Neural crest cell (in vitro differentiated cells): ENCODE measurements around the gene TNFRSF12A. TPM values are rescaled to one million over a fixed set of nuclear protein-coding genes. Genes with fewer than 3 reads are reported as not detected.

ENCODE experiments used
- DNase-seq: peaks from one replicate; pipeline ENCODE4 v3.0.0; 2021; ENCODE audit warnings: low read depth, mixed read lengths, low spot score
- H3K27ac Mint-ChIP-seq: one replicate; pipeline ENCODE4 v1.8.0; 2021; ENCODE audit warnings: mild to moderate bottlenecking, mixed read lengths; ENCODE audit not compliant: unreplicated experiment
- H3K27me3 Mint-ChIP-seq: 2 replicates; pipeline ENCODE4 v1.8.0; 2021; ENCODE audit warnings: low read depth, mild to moderate bottlenecking, mixed read lengths
- H3K36me3 Mint-ChIP-seq: 2 replicates; pipeline ENCODE4 v1.8.0; 2021; ENCODE audit warnings: low read depth, mild to moderate bottlenecking, mixed read lengths
- H3K4me1 Mint-ChIP-seq: 2 replicates; pipeline ENCODE4 v1.8.0; 2021; ENCODE audit warnings: mixed read lengths
- H3K4me3 Mint-ChIP-seq: one replicate; pipeline ENCODE4 v1.8.0; 2021; ENCODE audit warnings: mild to moderate bottlenecking, mixed read lengths
- H3K9me3 Mint-ChIP-seq: 2 replicates; pipeline ENCODE4 v1.8.0; 2021; ENCODE audit warnings: mixed read lengths
- total RNA-seq: library from RNA; stranded (reverse); gene quantifications from 2 replicates; pipeline ENCODE4 v1.2.1, GENCODE V29; 2021
- TF ChIP-seq, protein P1 (sequence below): fragments of 200-600 bp; sonication (generic); conservative IDR thresholded peaks from 2 replicates; pipeline ENCODE4 v1.5.0; 2021; ENCODE audit warnings: antibody characterized with exemption, mild to moderate bottlenecking

TNFRSF12A gene
- total RNA-seq, 1 donor from 2014 or later, result 3.5 TPM

DNA sequence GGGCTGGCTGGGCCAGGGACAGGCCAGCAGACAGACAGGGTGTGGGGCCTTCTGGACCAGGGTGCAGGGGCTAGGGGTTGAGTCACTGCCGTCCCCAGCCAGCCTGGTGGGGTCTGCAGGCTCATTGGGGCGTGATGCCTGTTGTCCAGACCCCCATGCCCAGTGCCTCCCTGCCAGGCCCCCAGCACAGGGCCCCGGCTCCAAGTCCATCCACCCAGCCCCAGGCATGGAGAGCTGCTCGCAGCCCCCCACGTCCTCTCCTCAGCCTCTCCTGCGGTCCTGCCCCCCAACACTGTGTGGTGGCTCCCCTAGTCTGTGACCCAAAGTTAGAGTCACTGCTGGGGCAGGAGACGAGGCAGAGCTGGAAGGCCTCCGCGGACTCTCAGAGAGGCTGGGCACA is 32.9 kb upstream of the TNFRSF12A start:
- Mint-ChIP-seq H3K4me3 (no peak overlapping the region), H3K9me3 (no peaks in the 10 kb centered on the region), H3K36me3 (no peaks in the 10 kb centered on the region)

DNA sequence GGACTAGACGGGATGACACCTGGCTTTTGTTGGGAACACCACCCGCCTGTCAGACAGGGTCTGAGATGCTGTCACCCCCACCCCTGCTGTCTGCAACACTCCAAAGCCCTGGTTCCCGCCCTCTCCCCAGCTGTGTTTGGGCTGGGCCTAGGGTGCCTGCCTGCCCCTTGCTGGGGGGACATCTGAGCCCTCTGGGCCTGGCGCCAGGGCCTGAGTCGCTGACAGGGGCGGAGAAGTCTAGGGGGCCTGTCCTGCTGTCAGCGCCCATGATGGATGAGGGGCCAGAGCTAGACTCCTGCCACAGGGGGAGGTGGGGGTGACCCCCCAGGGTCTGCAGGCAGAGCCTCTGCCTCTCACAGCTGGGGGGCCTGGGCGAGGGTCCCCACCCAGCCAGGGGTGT is 32.3 kb upstream of the TNFRSF12A start:
- TF ChIP-seq, protein P1, sequence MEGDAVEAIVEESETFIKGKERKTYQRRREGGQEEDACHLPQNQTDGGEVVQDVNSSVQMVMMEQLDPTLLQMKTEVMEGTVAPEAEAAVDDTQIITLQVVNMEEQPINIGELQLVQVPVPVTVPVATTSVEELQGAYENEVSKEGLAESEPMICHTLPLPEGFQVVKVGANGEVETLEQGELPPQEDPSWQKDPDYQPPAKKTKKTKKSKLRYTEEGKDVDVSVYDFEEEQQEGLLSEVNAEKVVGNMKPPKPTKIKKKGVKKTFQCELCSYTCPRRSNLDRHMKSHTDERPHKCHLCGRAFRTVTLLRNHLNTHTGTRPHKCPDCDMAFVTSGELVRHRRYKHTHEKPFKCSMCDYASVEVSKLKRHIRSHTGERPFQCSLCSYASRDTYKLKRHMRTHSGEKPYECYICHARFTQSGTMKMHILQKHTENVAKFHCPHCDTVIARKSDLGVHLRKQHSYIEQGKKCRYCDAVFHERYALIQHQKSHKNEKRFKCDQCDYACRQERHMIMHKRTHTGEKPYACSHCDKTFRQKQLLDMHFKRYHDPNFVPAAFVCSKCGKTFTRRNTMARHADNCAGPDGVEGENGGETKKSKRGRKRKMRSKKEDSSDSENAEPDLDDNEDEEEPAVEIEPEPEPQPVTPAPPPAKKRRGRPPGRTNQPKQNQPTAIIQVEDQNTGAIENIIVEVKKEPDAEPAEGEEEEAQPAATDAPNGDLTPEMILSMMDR, result no peak
- Mint-ChIP-seq H3K4me3 (no peak overlapping the region), H3K36me3 (no peaks in the 10 kb centered on the region), H3K27ac (no peak overlapping the region), H3K9me3 (no peaks in the 10 kb centered on the region), H3K27me3 (peaks cover 6% of the 10 kb centered on the region), H3K4me1 (no peaks in the 10 kb centered on the region)
- DNase-seq, result no peak

More for the DNA sequence above, 32.9 kb upstream of the TNFRSF12A start:
- Mint-ChIP-seq H3K27ac (no peak overlapping the region), H3K27me3 (peaks cover 7% of the 10 kb centered on the region), H3K4me1 (no peaks in the 10 kb centered on the region)
- DNase-seq, result no peak
- TF ChIP-seq, protein P1, result no peak

DNA sequence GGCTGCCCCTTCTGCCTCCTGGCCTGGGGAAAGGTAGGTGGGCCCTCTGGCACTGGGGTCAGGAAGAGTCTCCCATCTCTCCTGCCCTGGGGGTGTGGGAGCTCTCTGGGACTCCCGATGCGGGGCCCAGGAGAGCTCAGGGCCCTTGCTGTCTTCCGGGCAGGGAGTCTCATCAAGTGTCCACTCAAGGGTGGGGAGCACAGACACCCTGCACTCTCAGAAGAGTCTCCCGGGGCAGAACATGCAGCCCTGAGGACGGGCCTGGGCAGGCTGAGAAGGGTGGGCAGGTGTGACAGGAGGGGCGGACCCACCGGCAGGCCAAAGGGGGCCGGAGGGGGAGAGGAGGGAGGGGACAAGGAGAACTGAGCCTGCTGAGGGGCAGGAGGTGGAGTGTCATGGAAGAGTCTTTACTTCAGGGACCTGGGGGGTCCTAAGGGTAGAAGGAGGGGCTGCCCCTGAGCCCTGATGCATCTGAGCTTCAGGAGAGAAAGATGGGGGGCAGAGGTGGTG is 31.5 kb upstream of the TNFRSF12A start:
- no peaks in the 10 kb centered on the region for H3K36me3 Mint-ChIP-seq
- TF ChIP-seq, protein P1, result no peak
- H3K9me3 Mint-ChIP-seq, result no peaks in the 10 kb centered on the region
- no peak overlapping the region for H3K4me3 Mint-ChIP-seq
- H3K27me3 Mint-ChIP-seq, result peaks cover 4% of the 10 kb centered on the region
- DNase-seq, result no peak
- H3K27ac Mint-ChIP-seq, result no peak overlapping the region
- H3K4me1 Mint-ChIP-seq, result no peaks in the 10 kb centered on the region

DNA sequence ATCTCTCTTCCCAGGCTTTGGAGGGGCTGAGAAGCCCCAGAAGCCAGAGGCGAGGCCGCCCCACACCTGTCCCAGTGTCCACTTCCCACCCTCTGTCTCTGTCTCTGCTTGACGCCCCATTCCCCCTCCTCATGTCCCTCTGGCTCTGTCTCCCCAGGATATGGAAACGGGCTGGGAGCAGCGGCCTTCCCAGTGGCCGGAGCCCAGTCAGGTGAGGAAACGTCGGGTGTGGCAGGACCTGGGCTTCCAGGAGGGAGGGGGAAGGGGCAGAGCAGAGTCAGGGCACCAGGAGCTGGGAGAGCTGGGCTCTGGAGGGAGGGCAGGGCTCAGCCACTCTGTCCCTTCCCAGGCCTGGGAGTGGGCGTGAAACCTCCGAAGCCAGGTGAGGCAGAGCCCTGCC is 29.3 kb upstream of the TNFRSF12A start:
- H3K36me3 Mint-ChIP-seq, result no peaks in the 10 kb centered on the region
- DNase-seq, result no peak
- no peak overlapping the region for H3K27ac Mint-ChIP-seq
- TF ChIP-seq, protein P1, result no peak
- no peaks in the 10 kb centered on the region for H3K4me1 Mint-ChIP-seq
- no peak overlapping the region for H3K4me3 Mint-ChIP-seq
- H3K9me3 Mint-ChIP-seq, result no peaks in the 10 kb centered on the region
- no peaks in the 10 kb centered on the region for H3K27me3 Mint-ChIP-seq

DNA sequence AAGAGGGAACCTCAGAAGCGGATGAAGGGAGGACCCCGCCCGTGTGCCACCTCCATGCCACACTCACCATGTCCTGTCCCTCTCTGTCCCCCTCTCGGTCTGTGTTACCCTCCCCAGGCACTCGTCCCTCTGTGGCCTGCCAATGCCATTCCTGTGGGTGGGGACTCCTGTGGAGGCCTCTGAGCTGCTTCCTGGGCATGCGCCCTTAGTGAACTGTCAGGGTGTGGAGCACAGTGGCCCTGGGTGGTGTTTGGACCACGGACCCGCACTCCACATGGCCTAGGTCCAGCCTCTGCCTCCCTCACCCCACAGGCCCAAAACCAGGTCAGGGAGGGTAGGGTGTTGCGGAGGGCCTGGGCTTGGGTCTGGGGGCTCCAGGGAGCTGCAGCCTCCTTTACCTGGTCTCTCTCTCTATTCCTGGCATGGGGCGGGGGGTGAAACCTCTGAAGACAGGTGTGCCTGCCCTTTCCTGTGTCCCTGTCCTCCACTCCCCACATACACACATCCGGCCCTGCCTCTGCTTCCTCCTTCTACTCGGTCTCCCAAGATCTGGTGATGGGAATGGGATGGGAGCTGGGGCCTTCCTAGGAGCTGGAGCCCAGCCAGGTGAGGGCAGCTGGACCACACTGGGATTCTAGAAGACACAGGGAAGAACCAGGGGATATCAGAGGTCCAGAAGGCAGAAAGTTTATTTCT is 28.5 kb upstream of the TNFRSF12A start:
- TF ChIP-seq, protein P1, result no peak
- DNase-seq, result no peak
- Mint-ChIP-seq H3K36me3 (no peaks in the 10 kb centered on the region), H3K27ac (no peak overlapping the region), H3K4me3 (no peak overlapping the region), H3K27me3 (no peaks in the 10 kb centered on the region), H3K9me3 (no peaks in the 10 kb centered on the region), H3K4me1 (no peaks in the 10 kb centered on the region)
